ENCODE measurements around the gene MEN1. TPM values are rescaled to one million over a fixed set of nuclear protein-coding genes. Genes with fewer than 3 reads are reported as not detected.

The MEN1 gene
- total and polyA plus RNA-seq, 9 of the 15 experiments (the other 6 are each of a cell fraction or from before 2014, with no cell fraction given) = 3.4 to 57.2 (median 19.3) TPM

- TF ChIP-seq RREB1 (CRISPR knock-in tag; IDR thresholded peaks at IDR 0.05) = 0 out of 2 replicates have a peak, but pooled peaks have one; percentile 53
- no peak for TF ChIP-seq ZNF589 (CRISPR knock-in tag; IDR thresholded peaks at IDR 0.05; ENCODE audit: low read depth)
- TF ChIP-seq FOXJ3 (CRISPR knock-in tag; IDR thresholded peaks at IDR 0.05) = no peak
- peak; percentile 40; the same call in 1 of the 2 replicates for TF ChIP-seq MTA1 (IDR thresholded peaks at IDR 0.05; ENCODE audit: borderline replicate concordance)
- TF ChIP-seq CCNT2 (IDR thresholded peaks at IDR 0.05; ENCODE audit: borderline replicate concordance, extremely low read depth, insufficient read length, low read depth, low read length) = no peak
- TF ChIP-seq EHMT2 (IDR thresholded peaks at IDR 0.05) = no peak
- TF ChIP-seq IRF9 (tag; IDR thresholded peaks at IDR 0.05) = no peak
- TF ChIP-seq CLOCK (CRISPR knock-in tag; IDR thresholded peaks at IDR 0.05; ENCODE audit: borderline replicate concordance) = no peak
- TF ChIP-seq ELF4 (CRISPR knock-in tag; IDR thresholded peaks at IDR 0.05) = 0 out of 2 replicates have a peak, but pooled peaks have one; percentile 51
- no peak for TF ChIP-seq KLF6 (CRISPR knock-in tag; IDR thresholded peaks at IDR 0.05; ENCODE audit: borderline replicate concordance)
- TF ChIP-seq CEBPB (tag; IDR thresholded peaks at IDR 0.05) = no peak
- peak; percentile 64 for TF ChIP-seq ETV1 (tag; conservative IDR thresholded peaks at IDR 0.05; ENCODE audit: low read depth)
- TF ChIP-seq, protein P1, sequence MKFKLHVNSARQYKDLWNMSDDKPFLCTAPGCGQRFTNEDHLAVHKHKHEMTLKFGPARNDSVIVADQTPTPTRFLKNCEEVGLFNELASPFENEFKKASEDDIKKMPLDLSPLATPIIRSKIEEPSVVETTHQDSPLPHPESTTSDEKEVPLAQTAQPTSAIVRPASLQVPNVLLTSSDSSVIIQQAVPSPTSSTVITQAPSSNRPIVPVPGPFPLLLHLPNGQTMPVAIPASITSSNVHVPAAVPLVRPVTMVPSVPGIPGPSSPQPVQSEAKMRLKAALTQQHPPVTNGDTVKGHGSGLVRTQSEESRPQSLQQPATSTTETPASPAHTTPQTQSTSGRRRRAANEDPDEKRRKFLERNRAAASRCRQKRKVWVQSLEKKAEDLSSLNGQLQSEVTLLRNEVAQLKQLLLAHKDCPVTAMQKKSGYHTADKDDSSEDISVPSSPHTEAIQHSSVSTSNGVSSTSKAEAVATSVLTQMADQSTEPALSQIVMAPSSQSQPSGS (CRISPR knock-in tag; IDR thresholded peaks at IDR 0.05) = no peak
- TF ChIP-seq ETV6 (IDR thresholded peaks at IDR 0.05; ENCODE audit: borderline replicate concordance in 1 of 2, low read depth in 2 of 2, low read length in 1 of 2) = no peak
- no peak for TF ChIP-seq ETV6 (CRISPR knock-in tag; IDR thresholded peaks at IDR 0.05; ENCODE audit: borderline replicate concordance)
- peak; percentile 8; the same call in 1 of the 2 replicates for TF ChIP-seq OTX1 (CRISPR knock-in tag; IDR thresholded peaks at IDR 0.05)
- no peak for TF ChIP-seq BMI1 (IDR thresholded peaks at IDR 0.05; ENCODE audit: low read length)
These were observed 36.8 kb upstream of the MEN1 start (continued) for GRCh38 chr11:64846998-64847666.
